CD4-positive, CD25-positive, alpha-beta regulatory T cell (primary cell): ENCODE results near the gene DOLK. TPM values are rescaled to one million over a fixed set of nuclear protein-coding genes. Genes with fewer than 3 reads are reported as not detected.
"Not testable (repeated sequence)": the region's sequence is repeated elsewhere in the genome, so short reads cannot be mapped to it uniquely, and the experiment has no call there.

Source experiments
- ATAC-seq, 2 donors: fragments of 150-1000 bp; cut with Tn5 transposase; one replicate each; pipeline ENCODE4 v1.10.0; 2021; ENCODE audit warnings: low read depth in 2 of 2, moderate number of reproducible peaks in 2 of 2, moderate library complexity in 1 of 2
- DNase-seq, 3 donors: peaks; one replicate each; pipeline versions ENCODE4 v3.0.0 to v3.0.0-alpha.2; 2012 to 2022; ENCODE audit warnings: mixed read lengths in 1 of 3
- H3K27ac ChIP-seq: one replicate; pipeline ENCODE4 v1.7.0; 2013; ENCODE audit warnings: mild to moderate bottlenecking, low read length; ENCODE audit not compliant: insufficient read depth, poor library complexity, severe bottlenecking
- H3K27me3 ChIP-seq: one replicate; pipeline ENCODE4 v1.7.0; 2013; ENCODE audit warnings: low read length; ENCODE audit not compliant: control insufficient read depth, insufficient read depth
- H3K36me3 ChIP-seq: one replicate; pipeline ENCODE4 v1.7.0; 2013; ENCODE audit warnings: mild to moderate bottlenecking, low read length, moderate library complexity; ENCODE audit not compliant: control insufficient read depth, insufficient read depth
- H3K4me1 ChIP-seq: 2 replicates; pipeline ENCODE4 v1.7.0; 2013; ENCODE audit warnings: mild to moderate bottlenecking, low read length; ENCODE audit not compliant: insufficient read depth, control insufficient read depth, poor library complexity, severe bottlenecking
- H3K4me3 ChIP-seq: one replicate; pipeline ENCODE4 v1.7.0; 2013; ENCODE audit warnings: low read depth, mild to moderate bottlenecking, low read length, moderate library complexity
- H3K9me3 ChIP-seq, 2 experiments: 1 replicate in 1 of 2; 2 replicates in 1 of 2; pipeline ENCODE4 v1.7.0; 2013; ENCODE audit warnings: low read length in 2 of 2, mild to moderate bottlenecking in 1 of 2, moderate library complexity in 1 of 2; ENCODE audit not compliant: control insufficient read depth in 2 of 2
- H3K27ac Mint-ChIP-seq, 3 donors: one replicate each; pipeline ENCODE4 v1.8.0; 2020 to 2022; ENCODE audit warnings: mild to moderate bottlenecking in 3 of 3, mixed read lengths in 3 of 3, moderate library complexity in 2 of 3
- H3K27me3 Mint-ChIP-seq: one replicate; pipeline ENCODE4 v1.8.0; 2022; ENCODE audit warnings: mild to moderate bottlenecking, mixed read lengths
- H3K36me3 Mint-ChIP-seq: one replicate; pipeline ENCODE4 v1.8.0; 2020; ENCODE audit warnings: mixed read lengths
- H3K4me1 Mint-ChIP-seq, 4 donors: one replicate each; pipeline ENCODE4 v1.8.0; 2020 to 2022; ENCODE audit warnings: mixed read lengths in 4 of 4, mild to moderate bottlenecking in 1 of 4
- H3K4me3 Mint-ChIP-seq, 4 donors: one replicate each; pipeline ENCODE4 v1.8.0; 2020 to 2022; ENCODE audit warnings: mild to moderate bottlenecking in 4 of 4, mixed read lengths in 4 of 4, moderate library complexity in 3 of 4
- H3K9me3 Mint-ChIP-seq, 7 donors: one replicate each; pipeline ENCODE4 v1.8.0; 2020 to 2022; ENCODE audit warnings: mixed read lengths in 7 of 7, mild to moderate bottlenecking in 3 of 7, moderate library complexity in 2 of 7
- polyA plus RNA-seq, 4 donors: library from polyadenylated mRNA; unstranded; fragments of 300-500 nt; fragmentation: Illumina TruSeq; gene quantifications; one replicate each; pipeline ENCODE4 v1.2.3, GENCODE V29; 2021
- total RNA-seq: library from RNA; stranded (reverse); gene quantifications from one replicate; pipeline ENCODE4 v1.2.3, GENCODE V29; 2022

Gene DOLK
- total and polyA plus RNA-seq, 5 donors from 2014 or later = 6.1 to 12.3 (median 9.4) TPM

DNA sequence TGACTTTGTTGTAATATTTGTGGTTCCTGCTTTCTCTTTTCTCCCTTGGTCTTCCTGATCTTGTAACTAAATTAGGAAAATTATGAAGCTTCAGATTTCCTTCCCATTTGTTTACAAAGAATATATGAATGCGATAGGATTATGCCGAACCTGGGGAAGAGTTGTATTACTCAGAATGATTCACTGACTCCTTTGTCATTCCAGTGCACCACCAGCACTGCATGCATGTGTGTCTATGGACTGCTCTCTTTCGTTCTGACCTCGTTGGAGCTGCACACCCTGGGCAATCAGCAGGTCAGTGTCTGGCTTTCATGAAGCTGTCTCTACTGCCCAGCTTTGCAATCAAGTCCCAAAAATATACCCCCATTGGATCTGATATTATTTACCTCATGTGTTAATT, 25.6 kb upstream of the DOLK start:
- Mint-ChIP-seq H3K9me3 (no peaks in the 10 kb centered on the region), H3K27ac (no peak overlapping the region), H3K4me1 (peaks cover 0 to 7% (median 0%) of the 10 kb centered on the region in 4 donors), H3K4me3 (no peak overlapping the region), H3K27me3 (no peaks in the 10 kb centered on the region), H3K36me3 (peaks cover 53% of the 10 kb centered on the region)
- no peak overlapping the region for H3K4me3 ChIP-seq
- H3K9me3 ChIP-seq = no peaks in the 10 kb centered on the region
- H3K27me3 ChIP-seq = no peaks in the 10 kb centered on the region
- DNase-seq (no peak), ATAC-seq (no peak)
- H3K4me1 ChIP-seq = no peaks in the 10 kb centered on the region
- H3K27ac ChIP-seq = no peak overlapping the region
- peaks cover 80% of the 10 kb centered on the region for H3K36me3 ChIP-seq

GRCh38 chr9:128969491-128969890, 22.1 kb upstream of the DOLK start:
- Histone ChIP-seq H3K27ac (no peak overlapping the region), H3K27me3 (no peaks in the 10 kb centered on the region), H3K4me1 (no peaks in the 10 kb centered on the region), H3K36me3 (peaks cover 69% of the 10 kb centered on the region), H3K4me3 (no peak overlapping the region), H3K9me3 (no peaks in the 10 kb centered on the region)
- DNase-seq (no peak), ATAC-seq (no peak)
- Mint-ChIP-seq H3K9me3 (no peaks in the 10 kb centered on the region), H3K4me3 (no peak overlapping the region), H3K27ac (no peak overlapping the region), H3K36me3 (peaks cover 43% of the 10 kb centered on the region), H3K27me3 (no peaks in the 10 kb centered on the region), H3K4me1 (peaks cover 0 to 9% (median 0%) of the 10 kb centered on the region in 4 donors)

GRCh38 chr9:128961403-128961802, 14.0 kb upstream of the DOLK start:
- H3K4me3 ChIP-seq, DNase-seq, H3K4me1 Mint-ChIP-seq, H3K4me3 Mint-ChIP-seq, H3K9me3 ChIP-seq, H3K9me3 Mint-ChIP-seq, H3K27ac Mint-ChIP-seq, H3K27ac ChIP-seq, H3K4me1 ChIP-seq, ATAC-seq, H3K27me3 Mint-ChIP-seq, H3K27me3 ChIP-seq: not testable (repeated sequence)
- H3K36me3 ChIP-seq = peaks cover 63% of the 10 kb centered on the region
- H3K36me3 Mint-ChIP-seq = peaks cover 22% of the 10 kb centered on the region

GRCh38 chr9:128947277-128947526, 201 bp downstream of the DOLK start:
- ATAC-seq = peak; percentile 9 to 19

GRCh38 chr9:128946571-128947276, 679 bp downstream of the DOLK start:
- peaks cover 0 to 46% (median 21%) of the 10 kb centered on the region in 4 donors for H3K4me1 Mint-ChIP-seq

More at GRCh38 chr9:128947277-128947526, 201 bp downstream of the DOLK start:
- peaks cover 24% of the 10 kb centered on the region for H3K4me1 ChIP-seq
- peaks cover 0 to 46% (median 21%) of the 10 kb centered on the region in 4 donors for H3K4me1 Mint-ChIP-seq
- H3K9me3 ChIP-seq = no peaks in the 10 kb centered on the region
- no peaks in the 10 kb centered on the region for H3K9me3 Mint-ChIP-seq
- peak overlapping the region; percentile 91 for H3K27ac ChIP-seq
- H3K27ac Mint-ChIP-seq = peak overlapping the region; percentile 93 to 96 (median 95)
- peak overlapping the region; percentile 97 to 100 (median 99) for H3K4me3 Mint-ChIP-seq
- no peaks in the 10 kb centered on the region for H3K27me3 Mint-ChIP-seq
- H3K27me3 ChIP-seq = no peaks in the 10 kb centered on the region
- H3K4me3 ChIP-seq = peak overlapping the region; percentile 71
- peaks cover 6% of the 10 kb centered on the region for H3K36me3 ChIP-seq
- H3K36me3 Mint-ChIP-seq = peaks cover 9% of the 10 kb centered on the region
- DNase-seq = no peak

DNA sequence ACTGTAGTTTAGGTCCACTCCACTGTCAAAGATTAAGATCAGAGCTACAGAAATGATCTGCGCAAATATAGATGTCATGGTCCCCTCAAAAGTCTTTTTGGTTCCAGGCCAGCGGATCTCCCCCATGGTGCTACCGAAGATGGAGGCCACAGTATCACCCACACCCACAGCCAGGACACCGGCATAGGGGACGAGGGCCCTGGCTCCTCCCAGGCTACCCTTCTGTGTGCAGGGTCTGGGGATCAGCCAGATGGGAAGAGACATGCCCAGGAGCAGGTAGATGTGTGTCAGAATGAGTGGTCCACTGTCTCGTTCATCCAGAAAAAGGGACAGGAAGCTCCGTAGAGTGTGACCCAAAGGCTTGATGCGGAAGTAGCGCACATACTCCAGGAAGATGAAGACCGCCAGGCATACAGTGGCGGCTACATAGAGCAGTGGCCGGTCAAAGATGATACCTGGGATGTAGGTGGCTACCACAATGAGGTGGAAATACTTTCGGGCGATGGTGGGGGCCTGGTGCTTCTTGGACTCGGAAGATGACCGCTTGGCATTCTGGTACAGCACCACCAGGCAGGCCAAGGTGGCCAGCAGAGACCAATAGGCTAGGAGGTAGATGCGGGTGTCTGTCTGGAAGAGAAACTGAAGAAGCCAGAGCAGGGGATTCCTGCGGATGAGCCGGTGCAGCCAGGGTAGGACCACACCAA, 1.5 kb downstream of the DOLK start:
- Histone ChIP-seq H3K27me3 (no peaks in the 10 kb centered on the region), H3K4me3 (peak overlapping the region; percentile 71), H3K27ac (no peak overlapping the region), H3K4me1 (peaks cover 24% of the 10 kb centered on the region), H3K9me3 (no peaks in the 10 kb centered on the region), H3K36me3 (peaks cover 4% of the 10 kb centered on the region)
- peaks cover 0 to 44% (median 20%) of the 10 kb centered on the region in 4 donors for H3K4me1 Mint-ChIP-seq
- peak overlapping the region; percentile 79 to 96 (median 95) for H3K27ac Mint-ChIP-seq
- no peaks in the 10 kb centered on the region for H3K9me3 Mint-ChIP-seq
- peak overlapping the region; percentile 97 to 100 (median 99) for H3K4me3 Mint-ChIP-seq
- peaks cover 9% of the 10 kb centered on the region for H3K36me3 Mint-ChIP-seq
- no peak for ATAC-seq
- no peaks in the 10 kb centered on the region for H3K27me3 Mint-ChIP-seq
- DNase-seq = no peak

More at GRCh38 chr9:128946571-128947276, 679 bp downstream of the DOLK start:
- peaks cover 6% of the 10 kb centered on the region for H3K36me3 ChIP-seq
- Mint-ChIP-seq H3K9me3 (no peaks in the 10 kb centered on the region), H3K4me3 (peak overlapping the region; percentile 97 to 100 (median 99)), H3K36me3 (peaks cover 9% of the 10 kb centered on the region), H3K27me3 (no peaks in the 10 kb centered on the region), H3K27ac (peak overlapping the region; percentile 93 to 96 (median 95))
- no peaks in the 10 kb centered on the region for H3K9me3 ChIP-seq
- peak overlapping the region; percentile 91 for H3K27ac ChIP-seq
- no peaks in the 10 kb centered on the region for H3K27me3 ChIP-seq
- peaks cover 24% of the 10 kb centered on the region for H3K4me1 ChIP-seq
- peak overlapping the region; percentile 71 for H3K4me3 ChIP-seq
- ATAC-seq (peak; percentile 10 to 17), DNase-seq (no peak)

GRCh38 chr9:128944966-128945365, 2.4 kb downstream of the DOLK start:
- H3K27ac ChIP-seq, H3K9me3 Mint-ChIP-seq, H3K9me3 ChIP-seq, H3K27me3 Mint-ChIP-seq, H3K27me3 ChIP-seq, H3K36me3 ChIP-seq, H3K4me3 ChIP-seq, DNase-seq, H3K36me3 Mint-ChIP-seq, ATAC-seq, H3K27ac Mint-ChIP-seq: not testable (repeated sequence)
- H3K4me1 ChIP-seq = peaks cover 24% of the 10 kb centered on the region
- H3K4me3 Mint-ChIP-seq = peak overlapping the region in 3 of 4 donors; percentile 11 to 100 (median 97)
- peaks cover 0 to 40% (median 20%) of the 10 kb centered on the region in 4 donors for H3K4me1 Mint-ChIP-seq
